Endothelial cell of umbilical vein (primary cell): ENCODE measurements around the gene OR10Z1. TPM values are rescaled to one million over a fixed set of nuclear protein-coding genes. Genes with fewer than 3 reads are reported as not detected.

Source experiments
- BruUV-seq: library from RNA; stranded (reverse); fragments of 400-500 nt; replicated peaks from 2 replicates; lab custom pipeline; 2021; lab: Mats Ljungman, UMichigan
- CTCF ChIA-PET: fragments of 300-600, 350-600 bp; sonication (Branson Sonifier 250); formaldehyde crosslinking; loops from one replicate; lab custom pipeline; 2021; ENCODE audit warnings: antibody characterized with exemption, inconsistent platforms; lab: Charles Lee
- POLR2A ChIA-PET: fragments of 300-600, 350-600 bp; sonication (Branson Sonifier 250); formaldehyde crosslinking; loops from one replicate; lab custom pipeline; 2021; ENCODE audit warnings: antibody characterized with exemption, inconsistent platforms; lab: Charles Lee
- DNase-seq: peaks from one replicate; pipeline ENCODE4 v3.0.0-alpha.2; 2011; ENCODE audit warnings: low read depth, low spot score
- FAIRE-seq: peaks from 2 replicates; lab custom pipeline; 2011; peaks lifted over from hg19 to GRCh38; lab: Jason Lieb, UNC
- H2AFZ ChIP-seq: 2 replicates; pipeline ENCODE4 v1.6.0; 2012; ENCODE audit warnings: low read depth, low read length, control low read depth, inconsistent platforms
- H3K27ac ChIP-seq: 2 replicates; pipeline ENCODE4 v1.5.1; 2011; ENCODE audit warnings: low read depth, mild to moderate bottlenecking, control low read depth, low read length, moderate library complexity; ENCODE audit not compliant: insufficient read depth
- H3K27me3 ChIP-seq, 2 experiments: 2 replicates each; pipeline versions ENCODE4 v1.6.0 to v1.6.1; 2011; ENCODE audit warnings: low read length in 2 of 2, mixed read lengths in 1 of 2; ENCODE audit not compliant: control insufficient read depth in 2 of 2, insufficient read depth in 2 of 2
- H3K36me3 ChIP-seq, 2 experiments: 2 replicates in 1 of 2; 3 replicates in 1 of 2; pipeline ENCODE4 v1.5.1; 2011; ENCODE audit warnings: low read length in 2 of 2, mild to moderate bottlenecking in 1 of 2, moderate library complexity in 1 of 2; ENCODE audit not compliant: control insufficient read depth in 2 of 2, insufficient read depth in 2 of 2; ENCODE audit errors: extremely low read depth in 1 of 2
- H3K4me1 ChIP-seq: 3 replicates; pipeline ENCODE4 v1.5.1; 2011; ENCODE audit warnings: mild to moderate bottlenecking, low read length; ENCODE audit not compliant: control insufficient read depth, insufficient read depth; ENCODE audit errors: extremely low read depth
- H3K4me2 ChIP-seq: 2 replicates; pipeline ENCODE4 v1.6.1; 2011; ENCODE audit warnings: low read length, control low read depth, mixed read lengths; ENCODE audit not compliant: insufficient read depth
- H3K4me3 ChIP-seq, 3 experiments: fragments of 200-600 bp in 1 of 3; sonication (generic), shearing (Covaris generic) in 1 of 3; replicated peaks in 1 of 3; 2 replicates each; pipeline ENCODE4 v1.5.1; 2011 to 2016; ENCODE audit warnings: control low read depth in 3 of 3, low read length in 3 of 3, mild to moderate bottlenecking in 2 of 3, inconsistent platforms in 1 of 3, low read depth in 1 of 3, moderate library complexity in 1 of 3; ENCODE audit not compliant: insufficient read depth in 1 of 3
- H3K79me2 ChIP-seq: 2 replicates; pipeline ENCODE4 v1.6.0; 2012; ENCODE audit warnings: low read length, inconsistent platforms; ENCODE audit not compliant: control insufficient read depth, insufficient read depth
- H3K9ac ChIP-seq: replicated peaks from 2 replicates; pipeline ENCODE3; 2011; ENCODE audit warnings: low read length, control low read depth; ENCODE audit not compliant: insufficient read depth; ENCODE audit errors: extremely low read depth
- H3K9me1 ChIP-seq: replicated peaks from 3 replicates; pipeline ENCODE4 v1.6.0; 2011; ENCODE audit warnings: mild to moderate bottlenecking, low read length; ENCODE audit not compliant: control insufficient read depth, insufficient read depth; ENCODE audit errors: extremely low read depth
- H3K9me3 ChIP-seq: replicated peaks from 2 replicates; pipeline ENCODE4 v1.5.1; 2012; ENCODE audit warnings: low read length, inconsistent platforms; ENCODE audit not compliant: control insufficient read depth, insufficient read depth
- H4K20me1 ChIP-seq: replicated peaks from 2 replicates; pipeline ENCODE3; 2011; ENCODE audit warnings: mild to moderate bottlenecking, low read length; ENCODE audit not compliant: control insufficient read depth, insufficient read depth; ENCODE audit errors: extremely low read depth
- EZH2 ChIP-seq: IDR thresholded peaks from 2 replicates; pipeline ENCODE4 v1.6.1; 2012; ENCODE audit warnings: borderline replicate concordance, low read depth, mild to moderate bottlenecking, moderate library complexity, low read length, inconsistent platforms; ENCODE audit not compliant: severe bottlenecking
- FOS ChIP-seq: IDR thresholded peaks from 2 replicates; pipeline ENCODE4 v1.6.1; 2011; ENCODE audit warnings: mild to moderate bottlenecking, low read length, moderate library complexity, borderline replicate concordance; ENCODE audit not compliant: insufficient read depth
- GATA2 ChIP-seq: IDR thresholded peaks from 2 replicates; pipeline ENCODE4 v1.7.0; 2011; ENCODE audit warnings: low read depth, mild to moderate bottlenecking, moderate library complexity, mixed read lengths, low read length; ENCODE audit not compliant: insufficient read length, insufficient read depth
- JUN ChIP-seq: IDR thresholded peaks from 2 replicates; pipeline ENCODE4 v1.6.1; 2011; ENCODE audit warnings: borderline replicate concordance, low read depth; ENCODE audit not compliant: insufficient read length, insufficient read depth
- MYC ChIP-seq: IDR thresholded peaks from one replicate; pipeline ENCODE4 v1.6.1; 2011; ENCODE audit warnings: mild to moderate bottlenecking, low read depth, low read length
- POLR2A ChIP-seq: IDR thresholded peaks from 2 replicates; pipeline ENCODE4 v1.6.1; 2012; ENCODE audit warnings: low read depth, mild to moderate bottlenecking, control low read depth, low read length
- POLR2AphosphoS5 ChIP-seq: IDR thresholded peaks from 2 replicates; pipeline ENCODE4 v1.6.1; 2012; ENCODE audit warnings: low read depth, mild to moderate bottlenecking, control low read depth, low read length, moderate library complexity; ENCODE audit not compliant: insufficient read depth
- dilution Hi-C: fragments of 300-500 bp; cut with MboI; formaldehyde crosslinking; loops from one replicate; pipeline ENCODE4 v1.15.0; 2019; ENCODE audit warnings: low sequenced_read_pairs; ENCODE audit not compliant: extremely low pct_ligation_motif_present
- intact Hi-C: fragments of 100-400 bp; cut with micrococcal nuclease; formaldehyde crosslinking; loops from one replicate; pipeline ENCODE4 v1.10.0; 2022
- polyA plus RNA-seq, 4 experiments: library from polyadenylated mRNA; depleted of rRNA in 3 of 4; stranded (reverse) in 3 of 4; unstranded in 1 of 4; fragments of >200 nt; gene quantifications; 2 replicates each; pipeline versions ENCODE4 v1.2.1 to v1.2.3, GENCODE V29; 2011 to 2012; ENCODE audit warnings: missing spikeins in 1 of 4
- total RNA-seq: library from RNA; stranded (reverse); gene quantifications from 2 replicates; pipeline ENCODE4 v1.2.3, GENCODE V29; 2021
- TF ChIP-seq, protein P1 (sequence below), 2 donors: IDR thresholded peaks; 1 replicate in 1 of 2; 2 replicates in 1 of 2; pipeline ENCODE4 v1.5.1; 2011; ENCODE audit warnings: low read length in 2 of 2, mild to moderate bottlenecking in 2 of 2, moderate library complexity in 2 of 2, control low read depth in 1 of 2, inconsistent platforms in 1 of 2, low read depth in 1 of 2; ENCODE audit not compliant: insufficient read depth in 1 of 2; ENCODE audit errors: extremely low read depth in 1 of 2
- TF ChIP-seq, protein P2 (sequence below): IDR thresholded peaks from 2 replicates; pipeline ENCODE4 v1.6.1; 2011; ENCODE audit not compliant: insufficient read depth, insufficient read length

The OR10Z1 gene
- total and polyA plus RNA-seq, 2 donors (not counting 3 experiments of a cell fraction or from before 2014, with no cell fraction given) = not detected

- POLR2A ChIA-PET = no interaction called here
- H3K4me3 ChIP-seq = no peak overlapping the region
- no peaks in the 10 kb centered on the region for H3K9me3 ChIP-seq
- H3K4me2 ChIP-seq = no peak overlapping the region
- dilution Hi-C loops (no loop called here), intact Hi-C loops (no loop called here)
- no peaks in the 10 kb centered on the region for H3K9me1 ChIP-seq
- H3K36me3 ChIP-seq = no peaks in the 10 kb centered on the region
- no peaks in the 10 kb centered on the region for H3K79me2 ChIP-seq
- H3K27ac ChIP-seq = no peak overlapping the region
- no peak overlapping the region for H3K9ac ChIP-seq
- BruUV-seq = no TSS peak
- no peak overlapping the region for H2AFZ ChIP-seq
- TF ChIP-seq, protein P1, sequence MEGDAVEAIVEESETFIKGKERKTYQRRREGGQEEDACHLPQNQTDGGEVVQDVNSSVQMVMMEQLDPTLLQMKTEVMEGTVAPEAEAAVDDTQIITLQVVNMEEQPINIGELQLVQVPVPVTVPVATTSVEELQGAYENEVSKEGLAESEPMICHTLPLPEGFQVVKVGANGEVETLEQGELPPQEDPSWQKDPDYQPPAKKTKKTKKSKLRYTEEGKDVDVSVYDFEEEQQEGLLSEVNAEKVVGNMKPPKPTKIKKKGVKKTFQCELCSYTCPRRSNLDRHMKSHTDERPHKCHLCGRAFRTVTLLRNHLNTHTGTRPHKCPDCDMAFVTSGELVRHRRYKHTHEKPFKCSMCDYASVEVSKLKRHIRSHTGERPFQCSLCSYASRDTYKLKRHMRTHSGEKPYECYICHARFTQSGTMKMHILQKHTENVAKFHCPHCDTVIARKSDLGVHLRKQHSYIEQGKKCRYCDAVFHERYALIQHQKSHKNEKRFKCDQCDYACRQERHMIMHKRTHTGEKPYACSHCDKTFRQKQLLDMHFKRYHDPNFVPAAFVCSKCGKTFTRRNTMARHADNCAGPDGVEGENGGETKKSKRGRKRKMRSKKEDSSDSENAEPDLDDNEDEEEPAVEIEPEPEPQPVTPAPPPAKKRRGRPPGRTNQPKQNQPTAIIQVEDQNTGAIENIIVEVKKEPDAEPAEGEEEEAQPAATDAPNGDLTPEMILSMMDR (IDR thresholded peaks at IDR 0.05; ENCODE audit: extremely low read depth in 1 of 2, insufficient read depth in 1 of 2, low read depth in 1 of 2, low read length in 2 of 2) = no peak
- TF ChIP-seq EZH2 (no peak), FOS (no peak), MYC (no peak), GATA2 (no peak), JUN (no peak), POLR2AphosphoS5 (no peak), POLR2A (no peak)
- TF ChIP-seq, protein P2, sequence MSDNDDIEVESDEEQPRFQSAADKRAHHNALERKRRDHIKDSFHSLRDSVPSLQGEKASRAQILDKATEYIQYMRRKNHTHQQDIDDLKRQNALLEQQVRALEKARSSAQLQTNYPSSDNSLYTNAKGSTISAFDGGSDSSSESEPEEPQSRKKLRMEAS = no peak
- CTCF ChIA-PET = no interaction called here
- no peaks in the 10 kb centered on the region for H3K4me1 ChIP-seq
- DNase-seq (no peak), FAIRE-seq (no peak)
- H4K20me1 ChIP-seq = no peaks in the 10 kb centered on the region
- no peaks in the 10 kb centered on the region for H3K27me3 ChIP-seq
Measured at GRCh38 chr1:158613764-158614163, 8.7 kb downstream of the OR10Z1 start.
